Measurements from ENCODE around the gene LMTK2.

- TF ChIP-seq RAD21 (IDR thresholded peaks at IDR 0.05; ENCODE audit: low read depth) (no peak), EZH2phosphoT487 (IDR thresholded peaks at IDR 0.05; ENCODE audit: borderline replicate concordance) (no peak), POLR2AphosphoS5 (IDR thresholded peaks at IDR 0.05; ENCODE audit: low read depth, low read length) (no peak), EZH2 (IDR thresholded peaks at IDR 0.05) (no peak)
These were observed 116.8 kb downstream of the LMTK2 start for GRCh38 chr7:98223351-98223897.

Measured in HCT116 (cell line).